Stimulated activated CD8-positive, alpha-beta memory T cell treated with anti-CD3 and anti-CD28 coated beads, Interleukin-7, amount 100 ng/mL, for 1 hour (primary cell): ENCODE results near the gene FBXL7.

Source experiments
- DNase-seq, 2 donors: peaks; one replicate each; pipeline ENCODE4 v3.0.0-alpha.2; 2020; ENCODE audit warnings: low read depth in 2 of 2

The FBXL7 gene

DNA sequence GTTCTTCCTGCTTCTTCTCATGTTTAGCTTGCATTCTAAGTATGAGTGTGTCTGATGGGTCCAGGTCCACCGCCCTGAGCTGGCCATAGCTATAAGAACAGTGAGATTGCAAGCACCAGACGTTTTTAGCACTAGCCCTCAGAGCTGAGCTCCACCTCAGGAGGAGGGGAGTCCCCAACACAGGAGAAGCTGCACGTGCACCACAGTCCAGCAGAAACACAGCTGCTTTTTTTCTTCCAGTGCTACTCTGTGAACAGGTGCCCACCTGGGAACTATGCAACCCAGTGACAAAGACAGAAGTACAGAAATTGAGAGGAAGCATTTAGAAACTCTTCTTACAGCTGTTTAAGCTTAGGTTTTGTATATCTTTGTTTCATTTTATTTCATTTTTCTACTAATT is 380.2 kb downstream of the FBXL7 start:
- DNase-seq: no peak

GRCh38 chr5:15885156-15885555 is 385.2 kb downstream of the FBXL7 start:
- no peak for DNase-seq

GRCh38 chr5:15886156-15886555 is 386.2 kb downstream of the FBXL7 start:
- DNase-seq: no peak

GRCh38 chr5:15887093-15887492 is 387.1 kb downstream of the FBXL7 start:
- no peak for DNase-seq

GRCh38 chr5:15889001-15889400 is 389.0 kb downstream of the FBXL7 start:
- DNase-seq: no peak

GRCh38 chr5:15893866-15894265 is 393.9 kb downstream of the FBXL7 start:
- DNase-seq: no peak

DNA sequence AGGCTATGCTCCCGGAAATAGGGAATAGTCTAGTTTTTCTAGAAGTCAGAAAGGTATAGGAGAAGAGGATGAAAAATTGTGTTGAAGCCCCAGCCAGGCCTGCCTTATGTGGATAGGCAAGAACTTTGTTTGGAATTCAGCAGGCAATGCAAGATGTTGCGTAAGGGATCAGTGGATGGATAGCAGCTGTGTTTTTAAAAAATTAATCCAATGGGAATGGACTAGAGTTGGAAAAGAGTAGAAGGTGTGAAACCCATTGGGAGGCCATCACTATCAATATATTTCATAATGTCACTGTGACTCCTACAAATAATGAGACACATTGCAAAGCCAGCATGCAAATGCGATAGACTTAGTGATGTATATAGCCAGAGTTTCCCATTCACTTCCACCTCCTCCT is 397.7 kb downstream of the FBXL7 start:
- no peak for DNase-seq

DNA sequence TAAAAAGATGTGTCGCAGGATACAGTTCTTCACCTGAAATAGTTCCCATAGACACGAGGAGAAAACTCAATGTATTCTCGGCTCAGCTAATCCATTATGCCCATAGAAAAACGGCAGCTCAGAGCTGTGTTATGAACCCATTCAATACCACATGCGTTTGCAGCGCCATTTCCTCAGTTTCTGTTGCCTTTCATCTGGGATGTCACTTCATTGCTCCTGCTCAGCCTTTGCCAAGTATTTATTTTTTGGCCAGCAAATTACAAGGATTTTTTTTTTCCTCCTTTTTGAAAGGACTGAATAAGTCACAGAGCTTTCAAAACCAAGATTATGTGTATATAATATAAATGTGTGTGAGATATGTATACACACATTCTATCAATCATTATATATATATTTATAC is 398.7 kb downstream of the FBXL7 start:
- DNase-seq: no peak

- DNase-seq: no peak
These were observed 399.5 kb downstream of the FBXL7 start for GRCh38 chr5:15899481-15899880.

- DNase-seq: no peak
These were observed 401.2 kb downstream of the FBXL7 start for GRCh38 chr5:15901151-15901550.

GRCh38 chr5:15902066-15902465 is 402.1 kb downstream of the FBXL7 start:
- DNase-seq: no peak

GRCh38 chr5:15904899-15905830 is 405.2 kb downstream of the FBXL7 start:
- no peak for DNase-seq

- DNase-seq: no peak
These were observed 414.7 kb downstream of the FBXL7 start for GRCh38 chr5:15914638-15915037.

DNA sequence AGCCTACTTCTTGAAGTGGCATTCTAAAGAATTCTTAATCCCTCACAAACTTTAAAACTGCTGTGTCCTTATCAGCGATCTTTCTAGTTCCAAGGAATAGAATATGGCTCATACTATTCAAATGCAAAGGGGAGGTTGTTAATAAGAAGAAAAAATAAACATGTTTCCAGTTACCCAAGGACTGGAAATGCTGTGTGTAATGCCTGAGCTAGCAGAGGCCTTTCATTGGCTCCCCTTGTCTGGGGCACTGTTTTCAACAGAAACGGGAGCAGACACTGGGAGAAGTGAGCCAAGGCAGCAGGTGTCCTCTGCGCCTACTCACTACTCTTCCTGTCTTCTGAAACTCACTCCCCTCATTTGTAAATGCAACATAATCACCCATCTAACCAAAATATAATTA is 426.6 kb downstream of the FBXL7 start:
- DNase-seq: no peak

- no peak for DNase-seq
These were observed 427.9 kb downstream of the FBXL7 start for GRCh38 chr5:15927710-15928380.

- no peak for DNase-seq
These were observed 429.8 kb downstream of the FBXL7 start for GRCh38 chr5:15929611-15930263.

- no peak for DNase-seq
These were observed 432.1 kb downstream of the FBXL7 start for GRCh38 chr5:15932066-15932465.

DNA sequence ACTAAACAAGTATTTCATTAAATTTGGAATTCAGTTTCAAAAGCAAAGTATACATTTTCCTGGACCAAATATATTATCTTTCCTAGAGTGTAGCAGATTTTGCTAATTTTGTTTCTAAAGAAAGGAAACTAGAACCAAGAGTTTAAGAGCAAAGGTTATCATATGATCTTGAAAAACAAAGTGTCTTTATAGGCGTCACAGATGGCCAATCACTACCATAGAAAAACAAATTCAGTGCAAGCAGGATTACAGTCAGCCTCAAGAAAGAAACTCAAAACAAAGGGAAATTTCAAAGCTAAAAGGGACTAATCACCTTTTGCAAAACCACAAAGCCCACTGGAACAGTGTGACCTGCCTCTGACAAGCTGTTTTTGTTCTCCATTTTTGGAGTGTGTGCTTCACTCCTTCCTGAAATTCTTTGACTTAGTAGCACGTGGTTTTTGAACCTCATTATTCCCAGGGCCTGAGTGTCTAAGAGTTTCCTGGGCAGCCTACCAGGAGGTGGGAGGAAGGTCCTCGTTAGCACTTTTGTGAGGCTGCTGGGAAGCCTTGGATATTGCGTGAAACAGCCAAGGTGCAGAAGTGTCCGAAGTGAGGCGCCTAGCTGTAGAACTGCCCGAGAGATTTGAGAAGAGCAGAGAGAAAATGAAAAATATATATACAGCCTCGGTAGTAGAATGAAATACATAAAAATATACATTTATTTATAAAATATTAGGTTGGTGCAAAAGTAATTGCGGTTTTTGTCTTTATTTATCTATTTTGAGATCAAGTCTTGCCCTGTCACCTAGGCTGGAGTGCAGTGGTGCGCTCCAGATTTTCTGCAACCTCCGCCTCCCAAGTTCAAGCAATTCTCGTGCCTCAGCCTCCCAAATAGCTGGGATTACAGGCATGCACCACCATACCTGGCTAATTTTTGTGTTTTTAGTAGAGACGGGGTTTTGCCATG is 433.6 kb downstream of the FBXL7 start:
- no peak for DNase-seq

DNA sequence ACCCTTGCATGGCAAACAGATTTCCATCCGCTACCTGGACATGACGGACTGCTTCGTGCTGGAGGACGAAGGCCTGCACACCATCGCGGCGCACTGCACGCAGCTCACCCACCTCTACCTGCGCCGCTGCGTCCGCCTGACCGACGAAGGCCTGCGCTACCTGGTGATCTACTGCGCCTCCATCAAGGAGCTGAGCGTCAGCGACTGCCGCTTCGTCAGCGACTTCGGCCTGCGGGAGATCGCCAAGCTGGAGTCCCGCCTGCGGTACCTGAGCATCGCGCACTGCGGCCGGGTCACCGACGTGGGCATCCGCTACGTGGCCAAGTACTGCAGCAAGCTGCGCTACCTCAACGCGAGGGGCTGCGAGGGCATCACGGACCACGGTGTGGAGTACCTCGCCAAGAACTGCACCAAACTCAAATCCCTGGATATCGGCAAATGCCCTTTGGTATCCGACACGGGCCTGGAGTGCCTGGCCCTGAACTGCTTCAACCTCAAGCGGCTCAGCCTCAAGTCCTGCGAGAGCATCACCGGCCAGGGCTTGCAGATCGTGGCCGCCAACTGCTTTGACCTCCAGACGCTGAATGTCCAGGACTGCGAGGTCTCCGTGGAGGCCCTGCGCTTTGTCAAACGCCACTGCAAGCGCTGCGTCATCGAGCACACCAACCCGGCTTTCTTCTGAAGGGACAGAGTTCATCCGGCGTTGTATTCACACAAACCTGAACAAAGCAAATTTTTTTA is 436.7 kb downstream of the FBXL7 start:
- DNase-seq: no peak

DNA sequence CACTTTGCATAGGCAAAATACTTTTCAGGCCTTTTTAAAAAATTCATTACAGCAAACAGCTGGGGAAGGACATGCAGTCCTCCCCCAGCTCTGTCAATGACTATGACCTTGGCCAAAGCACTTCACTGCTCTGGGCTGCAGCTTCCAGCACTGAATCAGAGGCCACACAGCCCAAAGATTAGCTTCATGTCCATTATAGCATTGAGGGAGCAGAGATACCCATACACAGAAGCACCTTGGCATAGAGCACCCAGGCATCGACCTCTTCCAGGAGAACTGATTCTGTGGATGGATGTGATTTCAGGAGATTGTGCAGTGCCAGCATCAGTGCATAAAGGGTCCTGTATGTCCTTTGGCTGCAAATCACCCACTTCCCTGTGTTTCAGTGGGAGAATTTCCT is 437.7 kb downstream of the FBXL7 start:
- DNase-seq: no peak

DNA sequence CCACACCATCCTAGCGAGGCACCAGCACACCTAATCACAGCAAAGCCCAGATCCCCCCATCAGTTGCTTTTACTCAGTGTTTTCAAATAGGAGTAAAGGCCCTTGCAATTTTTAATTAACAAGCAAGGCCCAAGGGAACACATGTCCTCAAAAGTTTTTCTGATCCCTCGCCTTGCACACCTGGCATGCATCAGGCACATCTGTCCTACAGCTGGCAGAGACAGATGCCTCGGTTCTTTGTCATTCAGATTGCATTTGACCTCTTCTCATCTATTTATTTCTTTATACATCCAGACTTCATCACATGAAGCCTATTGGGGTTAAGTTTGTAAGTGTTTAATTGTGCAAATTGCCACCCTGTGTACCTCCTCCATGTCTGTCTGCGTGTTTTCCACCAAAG is 438.2 kb downstream of the FBXL7 start:
- DNase-seq: no peak
